ENCODE data around the gene GDF7. TPM values are rescaled to one million over a fixed set of nuclear protein-coding genes. Genes with fewer than 3 reads are reported as not detected.

GDF7 gene
- polyA plus RNA-seq, 1 of the 3 experiments (the other 2 are of a cell fraction), result 0.02 TPM

DNA sequence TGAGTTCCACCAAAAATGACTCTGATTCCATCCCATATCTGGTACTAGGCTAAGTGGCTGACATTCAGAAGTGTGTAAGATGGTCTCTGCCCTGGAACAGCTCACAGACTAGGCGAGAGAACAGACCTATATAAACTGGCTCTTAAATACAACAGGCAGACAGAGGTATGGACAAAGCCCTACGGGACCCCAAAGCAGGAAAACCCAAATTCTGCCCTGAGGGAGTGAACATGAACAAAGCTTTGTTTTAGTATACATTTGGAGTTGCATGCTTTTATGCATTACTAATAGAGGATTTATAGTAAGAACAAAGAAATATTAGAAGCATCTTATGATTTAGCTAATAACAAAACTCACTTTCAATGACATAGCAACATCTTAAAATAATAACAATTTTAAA lies 25.1 kb downstream of the GDF7 start (continued):
- TF ChIP-seq RAD21 (IDR thresholded peaks at IDR 0.05; ENCODE audit: low read length) (no peak), EZH2phosphoT487 (IDR thresholded peaks at IDR 0.05; ENCODE audit: borderline replicate concordance, low read depth) (no peak)

DNA sequence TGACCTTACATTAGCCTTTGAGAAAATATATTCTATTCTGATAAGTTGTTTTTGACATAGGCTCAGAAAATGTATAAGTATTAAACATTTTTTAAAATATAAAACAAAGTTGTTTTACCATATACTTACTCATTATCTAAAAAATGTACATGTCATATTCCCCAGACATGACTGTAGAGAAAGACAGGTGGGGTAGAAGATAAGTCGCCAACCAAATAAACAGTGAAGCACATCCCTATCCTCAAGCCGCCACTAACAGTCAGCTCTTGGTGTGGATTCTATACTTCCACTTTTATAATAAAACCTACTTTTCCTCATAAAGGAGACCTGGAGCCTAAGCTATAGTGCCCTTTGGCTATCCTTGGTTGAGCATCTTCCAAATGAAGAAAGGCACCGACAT lies 26.4 kb downstream of the GDF7 start:
- H3K9me3 ChIP-seq, result no peaks in the 10 kb centered on the region
- CTCF ChIA-PET, result interaction anchor here (0.7 to 2.7 kb wide), 8 partner anchors 15 to 426 kb away, joined by 3 to 16 read pairs (median 4); no protein-coding TSS in a partner anchor
- no peak for TF ChIP-seq POLR2AphosphoS5 (IDR thresholded peaks at IDR 0.05; ENCODE audit: low read depth, low read length)
- TF ChIP-seq, protein P1, sequence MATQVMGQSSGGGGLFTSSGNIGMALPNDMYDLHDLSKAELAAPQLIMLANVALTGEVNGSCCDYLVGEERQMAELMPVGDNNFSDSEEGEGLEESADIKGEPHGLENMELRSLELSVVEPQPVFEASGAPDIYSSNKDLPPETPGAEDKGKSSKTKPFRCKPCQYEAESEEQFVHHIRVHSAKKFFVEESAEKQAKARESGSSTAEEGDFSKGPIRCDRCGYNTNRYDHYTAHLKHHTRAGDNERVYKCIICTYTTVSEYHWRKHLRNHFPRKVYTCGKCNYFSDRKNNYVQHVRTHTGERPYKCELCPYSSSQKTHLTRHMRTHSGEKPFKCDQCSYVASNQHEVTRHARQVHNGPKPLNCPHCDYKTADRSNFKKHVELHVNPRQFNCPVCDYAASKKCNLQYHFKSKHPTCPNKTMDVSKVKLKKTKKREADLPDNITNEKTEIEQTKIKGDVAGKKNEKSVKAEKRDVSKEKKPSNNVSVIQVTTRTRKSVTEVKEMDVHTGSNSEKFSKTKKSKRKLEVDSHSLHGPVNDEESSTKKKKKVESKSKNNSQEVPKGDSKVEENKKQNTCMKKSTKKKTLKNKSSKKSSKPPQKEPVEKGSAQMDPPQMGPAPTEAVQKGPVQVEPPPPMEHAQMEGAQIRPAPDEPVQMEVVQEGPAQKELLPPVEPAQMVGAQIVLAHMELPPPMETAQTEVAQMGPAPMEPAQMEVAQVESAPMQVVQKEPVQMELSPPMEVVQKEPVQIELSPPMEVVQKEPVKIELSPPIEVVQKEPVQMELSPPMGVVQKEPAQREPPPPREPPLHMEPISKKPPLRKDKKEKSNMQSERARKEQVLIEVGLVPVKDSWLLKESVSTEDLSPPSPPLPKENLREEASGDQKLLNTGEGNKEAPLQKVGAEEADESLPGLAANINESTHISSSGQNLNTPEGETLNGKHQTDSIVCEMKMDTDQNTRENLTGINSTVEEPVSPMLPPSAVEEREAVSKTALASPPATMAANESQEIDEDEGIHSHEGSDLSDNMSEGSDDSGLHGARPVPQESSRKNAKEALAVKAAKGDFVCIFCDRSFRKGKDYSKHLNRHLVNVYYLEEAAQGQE (IDR thresholded peaks at IDR 0.05; ENCODE audit: low read depth, low read length), result no peak
- TF ChIP-seq CHD2 (IDR thresholded peaks at IDR 0.05; ENCODE audit: low read length, partially characterized antibody), result no peak
- TF ChIP-seq TCF12 (IDR thresholded peaks at IDR 0.05), result no peak
- no peak for TF ChIP-seq MEF2A (IDR thresholded peaks at IDR 0.05; ENCODE audit: borderline replicate concordance, low read depth)
- TF ChIP-seq, protein P2, sequence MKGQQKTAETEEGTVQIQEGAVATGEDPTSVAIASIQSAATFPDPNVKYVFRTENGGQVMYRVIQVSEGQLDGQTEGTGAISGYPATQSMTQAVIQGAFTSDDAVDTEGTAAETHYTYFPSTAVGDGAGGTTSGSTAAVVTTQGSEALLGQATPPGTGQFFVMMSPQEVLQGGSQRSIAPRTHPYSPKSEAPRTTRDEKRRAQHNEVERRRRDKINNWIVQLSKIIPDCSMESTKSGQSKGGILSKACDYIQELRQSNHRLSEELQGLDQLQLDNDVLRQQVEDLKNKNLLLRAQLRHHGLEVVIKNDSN (IDR thresholded peaks at IDR 0.05; ENCODE audit: borderline replicate concordance, low read depth), result no peak
- no peak for TF ChIP-seq FOSL2 (IDR thresholded peaks at IDR 0.05; ENCODE audit: borderline replicate concordance, low read depth)
- TF ChIP-seq, protein P3, sequence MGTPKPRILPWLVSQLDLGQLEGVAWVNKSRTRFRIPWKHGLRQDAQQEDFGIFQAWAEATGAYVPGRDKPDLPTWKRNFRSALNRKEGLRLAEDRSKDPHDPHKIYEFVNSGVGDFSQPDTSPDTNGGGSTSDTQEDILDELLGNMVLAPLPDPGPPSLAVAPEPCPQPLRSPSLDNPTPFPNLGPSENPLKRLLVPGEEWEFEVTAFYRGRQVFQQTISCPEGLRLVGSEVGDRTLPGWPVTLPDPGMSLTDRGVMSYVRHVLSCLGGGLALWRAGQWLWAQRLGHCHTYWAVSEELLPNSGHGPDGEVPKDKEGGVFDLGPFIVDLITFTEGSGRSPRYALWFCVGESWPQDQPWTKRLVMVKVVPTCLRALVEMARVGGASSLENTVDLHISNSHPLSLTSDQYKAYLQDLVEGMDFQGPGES (IDR thresholded peaks at IDR 0.05; ENCODE audit: low read depth, low read length), result no peak
- TF ChIP-seq GATA2 (CRISPR knock-in tag; IDR thresholded peaks at IDR 0.05), result no peak
- no peak for TF ChIP-seq JUND (IDR thresholded peaks at IDR 0.05)
- TF ChIP-seq FOXJ3 (CRISPR knock-in tag; IDR thresholded peaks at IDR 0.05), result no peak
- TF ChIP-seq GABPA (IDR thresholded peaks at IDR 0.05; ENCODE audit: low read depth), result no peak
- no peak overlapping the region for H3K4me2 ChIP-seq
- H3K4me3 ChIP-seq (ENCODE audit: low read depth in 2 of 2, low read length in 1 of 2), result no peak overlapping the region
- H4K20me1 ChIP-seq (ENCODE audit: insufficient read depth), result no peaks in the 10 kb centered on the region
- H3K9me2 ChIP-seq, result no peaks in the 10 kb centered on the region
- H3K27ac ChIP-seq (ENCODE audit: low read depth in 2 of 2, low read length in 1 of 2), result no peak overlapping the region
- peaks cover 0 to under 1% of the 10 kb centered on the region in 2 experiments; a peak in 2 of 4 replicates for H3K4me1 ChIP-seq (ENCODE audit: control insufficient read depth in 1 of 2, insufficient read depth in 2 of 2, low read depth in 1 of 2, low read length in 1 of 2)
- H3K36me3 ChIP-seq (replicated peaks in 1 of 2; ENCODE audit: control insufficient read depth in 1 of 2, insufficient read depth in 2 of 2, low read length in 1 of 2), result peaks cover 0 to 30% of the 10 kb centered on the region in 2 experiments
- no peaks in the 10 kb centered on the region for H3F3A ChIP-seq (replicated peaks; ENCODE audit: insufficient read depth)
- POLR2A ChIA-PET, result no interaction called here
- H3K27me3 ChIP-seq (ENCODE audit: insufficient read depth), result no peaks in the 10 kb centered on the region
- no peaks in the 10 kb centered on the region for H3K79me2 ChIP-seq (ENCODE audit: insufficient read depth)
- DNase-seq, result no peak
- H2AFZ ChIP-seq (ENCODE audit: low read depth), result no peak overlapping the region
- WGBS (ENCODE audit: low lambda C conversion rate), result 92% methylated on average over 3 of the region's 3 CpGs
- no peak overlapping the region for H3K9ac ChIP-seq
